Adrenal gland (tissue), 12 donors: ENCODE measurements around the gene SESN1. TPM values are rescaled to one million over a fixed set of nuclear protein-coding genes. Genes with fewer than 3 reads are reported as not detected.

Experiments used
- DNase-seq, 7 donors: peaks; one replicate each; pipeline ENCODE4 v3.0.0-alpha.2; 2019 to 2020
- H3K27ac ChIP-seq, 5 donors: fragments of 200-600 bp; sonication (generic) in 4 of 5; 1 replicate in 3 of 5; 2 replicates in 2 of 5; pipeline versions ENCODE4 v1.5.1 to v1.8.0; 2016 to 2020; ENCODE audit warnings: mild to moderate bottlenecking in 1 of 5
- H3K27me3 ChIP-seq: fragments of 200-600 bp; 2 replicates; pipeline ENCODE4 v1.8.0; 2021
- H3K36me3 ChIP-seq, 2 donors: fragments of 200-600 bp; replicated peaks in 1 of 2; 1 replicate in 1 of 2; 2 replicates in 1 of 2; pipeline versions ENCODE4 v1.5.1 to v1.8.0; 2018 to 2022
- H3K4me1 ChIP-seq, 2 donors: fragments of 200-600 bp; replicated peaks in 1 of 2; 1 replicate in 1 of 2; 2 replicates in 1 of 2; pipeline versions ENCODE4 v1.5.1 to v1.8.0; 2018 to 2021
- H3K4me3 ChIP-seq, 4 donors: fragments of 200-600 bp; sonication (generic) in 3 of 4; one replicate each; pipeline ENCODE4 v1.5.1; 2016 to 2018
- H3K9me3 ChIP-seq, 3 donors: fragments of 200-600 bp; sonication (generic) in 1 of 3; replicated peaks in 1 of 3; 1 replicate in 2 of 3; 2 replicates in 1 of 3; pipeline versions ENCODE4 v1.5.1 to v1.8.0; 2016 to 2021
- CTCF ChIP-seq, 6 experiments: fragments of 450-650 bp in 4 of 6; fragments of 200-600 bp in 2 of 6; sonication (generic) in 1 of 6; IDR thresholded peaks; 1 replicate in 5 of 6; 2 replicates in 1 of 6; pipeline versions ENCODE4 v1.5.1 to v1.8.0; 2016 to 2021; ENCODE audit warnings: antibody characterized with exemption in 6 of 6, mild to moderate bottlenecking in 2 of 6, moderate library complexity in 1 of 6
- POLR2A ChIP-seq, 2 donors: fragments of 450-650 bp; IDR thresholded peaks; one replicate each; pipeline ENCODE4 v1.6.1; 2017; ENCODE audit warnings: antibody characterized with exemption in 2 of 2, mild to moderate bottlenecking in 2 of 2, moderate library complexity in 1 of 2
- WGBS, 4 donors: extraction: QIAGEN DNeasy Blood & Tissue Kit in 2 of 4; methylation state at CpG; one replicate each; pipeline versions ENCODE4 v1.1.5 to v1.1.7; 2013 to 2017; 5-methylcytosine and 5-hydroxymethylcytosine counted together
- intact Hi-C, 2 donors: fragments of 100-400 bp; cut with DNase I; formaldehyde crosslinking; loops; one replicate each; pipeline versions ENCODE4 v1.14.1 to v1.15.0; 2022 to 2023
- polyA plus RNA-seq, 3 donors: library from polyadenylated mRNA; stranded (reverse); fragments of 200-250 nt in 2 of 3; fragments of 350-450 nt in 1 of 3; fragmentation: Illumina TruSeq in 1 of 3; extraction: RNeasy Lipid Tissue Mini Kit (QIAGEN cat#74804) in 1 of 3; gene quantifications; one replicate each; pipeline ENCODE4 v1.2.3, GENCODE V29; 2013 to 2014
- small RNA-seq, 2 donors: library from RNA; depleted of rRNA; stranded (forward); fragments of <200 nt; gene quantifications; one replicate each; pipeline ENCODE3, GENCODE V24; 2016
- total RNA-seq, 9 donors: library from RNA; depleted of rRNA in 4 of 9; stranded (reverse); fragments of >200 nt in 4 of 9; fragments of 120-200 nt in 1 of 9; fragmentation: NEBNext Ultra II Directional in 1 of 9; extraction: Animal tissue kit (Norgen Biotek cat#: 25700) in 1 of 9; gene quantifications; one replicate each; pipeline versions ENCODE4 v1.1.0 to v1.2.4, GENCODE V29; 2013 to 2023
- donor health status: healthy with polysubstance abuse.
- donor health status: Bipolar disorder and iron deficiency.
- donor health status: DM: yes; HTN: yes; CAD: no.
- donor health status: DM: no; HTN: no; CAD: no.
- donor health status: DM: no; HTN: no; CAD: no.
- donor health status: DM: yes; HTN: yes; CAD: no.

Gene SESN1
- total and polyA plus RNA-seq, 12 donors: 14.2 to 72.7 (median 42.5) TPM

DNA sequence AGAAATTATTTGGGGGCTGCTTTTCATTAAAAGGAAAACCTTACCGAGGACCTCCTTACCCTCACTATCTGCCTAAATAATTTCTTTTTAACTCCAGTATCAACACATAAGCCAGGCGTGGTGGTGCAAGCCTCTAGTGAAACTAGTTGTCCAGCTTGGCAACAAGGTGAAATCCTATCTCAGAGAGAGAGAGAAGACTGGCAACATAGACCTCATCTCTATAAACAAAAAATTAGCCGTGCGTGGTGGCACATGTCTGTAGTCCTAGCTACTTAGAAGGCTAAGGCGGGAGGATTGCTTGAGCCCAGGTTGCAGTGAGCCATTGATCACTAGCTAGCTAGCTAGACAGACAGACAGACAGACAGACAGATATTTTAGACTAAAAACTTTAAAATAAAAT lies 153.9 kb downstream of the SESN1 start:
- TF ChIP-seq POLR2A (IDR thresholded peaks at IDR 0.05): no peak
- TF ChIP-seq CTCF (IDR thresholded peaks at IDR 0.05): no peak
- Histone ChIP-seq H3K4me1 (peaks cover 13 to 28% of the 10 kb centered on the region in 2 donors), H3K27me3 (no peaks in the 10 kb centered on the region), H3K27ac (no peak overlapping the region), H3K9me3 (no peaks in the 10 kb centered on the region), H3K4me3 (no peak overlapping the region), H3K36me3 (no peaks in the 10 kb centered on the region)
- intact Hi-C loops: no loop called here
- DNase-seq: no peak
- 94 to 96% (median 95%) methylated on average over 5 of the region's 5 CpGs for WGBS, 4 donors

GRCh38 chr6:108937170-108937569 lies 157.5 kb downstream of the SESN1 start:
- Histone ChIP-seq H3K4me1 (peaks cover 0 to 1% of the 10 kb centered on the region in 2 donors), H3K36me3 (no peaks in the 10 kb centered on the region), H3K4me3 (no peak overlapping the region), H3K27me3 (no peaks in the 10 kb centered on the region), H3K9me3 (no peaks in the 10 kb centered on the region), H3K27ac (no peak overlapping the region)
- no peak for DNase-seq
- no peak for TF ChIP-seq POLR2A (IDR thresholded peaks at IDR 0.05)
- no peak for TF ChIP-seq CTCF (IDR thresholded peaks at IDR 0.05)
- 89 to 96% (median 93%) methylated on average over 1 of the region's 1 CpG for WGBS, 4 donors
- intact Hi-C loops: no loop called here

Small RNAs within 50 kb of the gene (small RNA-seq; reads per million reads assigned to genes)
- gene RNU6-653P: 0 reads per million in 2 donors

Other genes starting within 250 kb of the SESN1 start
- gene ARMC2, start 246.4 kb downstream of the SESN1 start, total RNA-seq: 1 to 10 TPM; 2.1 to 7.8 (median 6.6) TPM
- gene ARMC2, start 246.4 kb downstream of the SESN1 start, polyA plus RNA-seq: 1 to 10 TPM; 4.0 to 6.5 (median 5.0) TPM
- gene CEP57L1, start 661 bp upstream of the SESN1 start, total RNA-seq: 10 to 100 TPM in 7 of 9 donors, 1 to 10 TPM in 2; 9.1 to 29.6 (median 13.5) TPM
- gene CEP57L1, start 661 bp upstream of the SESN1 start, polyA plus RNA-seq: 10 to 100 TPM in 2 of 3 donors, 1 to 10 TPM in 1; 8.6 to 18.7 (median 18.3) TPM